Measurements from ENCODE around the gene BIRC6.

Gene BIRC6

DNA sequence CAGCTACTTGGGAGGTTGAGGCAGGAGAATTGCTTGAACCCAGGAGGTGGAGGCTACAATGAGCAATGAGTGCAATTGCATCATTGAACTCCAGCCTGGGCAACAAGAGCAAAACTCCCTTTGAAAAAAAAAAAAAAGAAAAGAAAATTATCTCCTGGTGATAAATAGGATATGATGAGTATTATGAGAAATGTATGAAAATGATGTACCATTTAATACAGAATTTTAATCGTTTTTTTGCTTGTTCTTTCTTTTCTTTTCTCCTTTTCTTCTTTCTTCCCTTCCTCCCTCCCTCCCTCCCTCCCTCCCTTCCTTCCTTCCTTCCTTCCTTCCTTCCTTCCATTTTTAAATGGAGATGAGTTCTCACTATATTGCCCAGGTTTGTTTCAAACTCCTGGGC lies 311.4 kb downstream of the BIRC6 start:
- Mint-ChIP-seq H3K36me3 (ENCODE audit: low read depth) (peaks cover 68% of the 10 kb centered on the region), H3K4me1 (no peaks in the 10 kb centered on the region), H3K9me3 (peaks cover 4% of the 10 kb centered on the region), H3K27me3 (ENCODE audit: low read depth, poor library complexity) (no peaks in the 10 kb centered on the region), H3K4me3 (no peak overlapping the region), H3K27ac (no peak overlapping the region)
- TF ChIP-seq, protein P1, sequence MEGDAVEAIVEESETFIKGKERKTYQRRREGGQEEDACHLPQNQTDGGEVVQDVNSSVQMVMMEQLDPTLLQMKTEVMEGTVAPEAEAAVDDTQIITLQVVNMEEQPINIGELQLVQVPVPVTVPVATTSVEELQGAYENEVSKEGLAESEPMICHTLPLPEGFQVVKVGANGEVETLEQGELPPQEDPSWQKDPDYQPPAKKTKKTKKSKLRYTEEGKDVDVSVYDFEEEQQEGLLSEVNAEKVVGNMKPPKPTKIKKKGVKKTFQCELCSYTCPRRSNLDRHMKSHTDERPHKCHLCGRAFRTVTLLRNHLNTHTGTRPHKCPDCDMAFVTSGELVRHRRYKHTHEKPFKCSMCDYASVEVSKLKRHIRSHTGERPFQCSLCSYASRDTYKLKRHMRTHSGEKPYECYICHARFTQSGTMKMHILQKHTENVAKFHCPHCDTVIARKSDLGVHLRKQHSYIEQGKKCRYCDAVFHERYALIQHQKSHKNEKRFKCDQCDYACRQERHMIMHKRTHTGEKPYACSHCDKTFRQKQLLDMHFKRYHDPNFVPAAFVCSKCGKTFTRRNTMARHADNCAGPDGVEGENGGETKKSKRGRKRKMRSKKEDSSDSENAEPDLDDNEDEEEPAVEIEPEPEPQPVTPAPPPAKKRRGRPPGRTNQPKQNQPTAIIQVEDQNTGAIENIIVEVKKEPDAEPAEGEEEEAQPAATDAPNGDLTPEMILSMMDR (IDR thresholded peaks at IDR 0.05) = no peak
- DNase-seq = no peak

Data from nephron progenitor cell (in vitro differentiated cells).